ENCODE results near the gene HCK.

- TF ChIP-seq EZH2 (IDR thresholded peaks at IDR 0.05; ENCODE audit: borderline replicate concordance, low read length): no peak
- no peak for TF ChIP-seq CTCF (conservative IDR thresholded peaks at IDR 0.05 in 1 of 2, IDR thresholded peaks at IDR 0.05 in 1 of 2; ENCODE audit: extremely low read depth in 1 of 2, insufficient read depth in 1 of 2, low read depth in 1 of 2, low read length in 2 of 2)
Measured at GRCh38 chr20:32035426-32035779, 16.6 kb upstream of the HCK start.

Data from mammary epithelial cell (primary cell).